T-helper 1 cell treated with Interleukin-12 subunit alpha and Interleukin-12 subunit beta and Interleukin-4 antibody, amounts not matched to agents 30 μg/mL and 1 μg/mL, for 36 hours (primary cell): Measurements from ENCODE around the gene HOMEZ.

Source experiments
- H3K27ac Mint-ChIP-seq: one replicate; pipeline ENCODE4 v1.8.0; 2021; ENCODE audit warnings: mild to moderate bottlenecking, mixed read lengths
- H3K27me3 Mint-ChIP-seq: one replicate; pipeline ENCODE4 v1.8.0; 2021; ENCODE audit warnings: low read depth, mixed read lengths
- H3K36me3 Mint-ChIP-seq: one replicate; pipeline ENCODE4 v1.8.0; 2021; ENCODE audit warnings: low read depth, mixed read lengths
- H3K4me1 Mint-ChIP-seq: one replicate; pipeline ENCODE4 v1.8.0; 2021; ENCODE audit warnings: low read depth, mixed read lengths
- H3K4me3 Mint-ChIP-seq: one replicate; pipeline ENCODE4 v1.8.0; 2021; ENCODE audit warnings: mild to moderate bottlenecking, moderate library complexity, mixed read lengths
- H3K9me3 Mint-ChIP-seq: one replicate; pipeline ENCODE4 v1.8.0; 2021; ENCODE audit warnings: mixed read lengths

The HOMEZ gene

GRCh38 chr14:23320584-23321571 is 34.9 kb upstream of the HOMEZ start, which contains the start of gene PABPN1:
PABPN1 (plus strand) TSS chr14:23321457; CDS start chr14:23321470, 13 bp downstream.
- no peaks in the 10 kb centered on the region for H3K27me3 Mint-ChIP-seq

GRCh38 chr14:23319746-23320583 is 34.0 kb upstream of the HOMEZ start:
- peaks cover 10% of the 10 kb centered on the region for H3K9me3 Mint-ChIP-seq
- no peaks in the 10 kb centered on the region for H3K27me3 Mint-ChIP-seq
- H3K4me1 Mint-ChIP-seq = peaks cover 30% of the 10 kb centered on the region
- H3K4me3 Mint-ChIP-seq = peak overlapping the region; percentile 85
- peak overlapping the region; percentile 97 for H3K27ac Mint-ChIP-seq
- peaks cover 32% of the 10 kb centered on the region for H3K36me3 Mint-ChIP-seq

More at GRCh38 chr14:23320584-23321571, 34.9 kb upstream of the HOMEZ start, which contains the start of gene PABPN1:
- peak within 1 kb of the TSS; percentile 97 for H3K27ac Mint-ChIP-seq
- peaks cover 10% of the 10 kb centered on the region for H3K9me3 Mint-ChIP-seq
- peaks cover 30% of the 10 kb centered on the region for H3K4me1 Mint-ChIP-seq
- peak within 1 kb of the TSS; percentile 86 for H3K4me3 Mint-ChIP-seq
- H3K36me3 Mint-ChIP-seq = peaks cover 35% of the 10 kb centered on the region

- H3K4me1 Mint-ChIP-seq = peaks cover 15% of the 10 kb centered on the region
- peaks cover 10% of the 10 kb centered on the region for H3K9me3 Mint-ChIP-seq
- peaks cover 7% of the 10 kb centered on the region for H3K27me3 Mint-ChIP-seq
- peaks cover 10% of the 10 kb centered on the region for H3K36me3 Mint-ChIP-seq
- no peak overlapping the region for H3K27ac Mint-ChIP-seq
- no peak overlapping the region for H3K4me3 Mint-ChIP-seq
These were observed 30.4 kb upstream of the HOMEZ start for GRCh38 chr14:23316300-23316699.

GRCh38 chr14:23310546-23310945 is 24.6 kb upstream of the HOMEZ start:
- Mint-ChIP-seq H3K9me3 (no peaks in the 10 kb centered on the region), H3K4me3 (no peak overlapping the region), H3K27ac (no peak overlapping the region), H3K36me3 (peaks cover 3% of the 10 kb centered on the region), H3K4me1 (peaks cover 16% of the 10 kb centered on the region), H3K27me3 (peaks cover 14% of the 10 kb centered on the region)

- Mint-ChIP-seq H3K9me3 (no peaks in the 10 kb centered on the region), H3K4me1 (peaks cover 16% of the 10 kb centered on the region), H3K36me3 (peaks cover 3% of the 10 kb centered on the region), H3K27ac (no peak overlapping the region), H3K27me3 (peaks cover 14% of the 10 kb centered on the region), H3K4me3 (no peak overlapping the region)
These were observed 23.0 kb upstream of the HOMEZ start for GRCh38 chr14:23308721-23309445.

- H3K36me3 Mint-ChIP-seq = peaks cover 3% of the 10 kb centered on the region
- H3K4me3 Mint-ChIP-seq = no peak overlapping the region
- H3K27me3 Mint-ChIP-seq = peaks cover 14% of the 10 kb centered on the region
- no peak overlapping the region for H3K27ac Mint-ChIP-seq
- no peaks in the 10 kb centered on the region for H3K9me3 Mint-ChIP-seq
- H3K4me1 Mint-ChIP-seq = peaks cover 19% of the 10 kb centered on the region
These were observed 22.0 kb upstream of the HOMEZ start for GRCh38 chr14:23307687-23308644.

DNA sequence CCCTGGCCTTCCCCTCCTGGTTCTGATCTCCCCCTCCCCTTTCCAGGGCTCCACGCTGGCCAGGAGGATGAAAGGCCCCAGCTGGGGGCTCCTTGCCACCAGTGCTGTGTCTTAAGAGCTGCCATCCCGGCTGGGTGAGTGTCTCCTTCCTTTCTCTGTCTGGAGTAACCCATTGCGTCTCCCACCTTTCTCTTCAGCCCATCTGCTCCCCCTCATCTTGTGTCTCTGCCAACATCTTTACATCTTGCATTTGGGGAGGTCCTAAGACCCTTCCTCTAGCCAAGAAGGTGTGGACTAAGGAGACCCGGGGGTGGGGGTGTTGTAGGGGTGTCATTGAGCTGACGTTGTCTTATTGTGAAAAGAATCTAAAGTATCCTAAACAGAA is 21.2 kb upstream of the HOMEZ start:
- peaks cover 8% of the 10 kb centered on the region for H3K27me3 Mint-ChIP-seq
- H3K4me1 Mint-ChIP-seq = peaks cover 21% of the 10 kb centered on the region
- peak overlapping the region; percentile 47 for H3K27ac Mint-ChIP-seq
- peaks cover 3% of the 10 kb centered on the region for H3K36me3 Mint-ChIP-seq
- no peaks in the 10 kb centered on the region for H3K9me3 Mint-ChIP-seq
- peak overlapping the region; percentile 76 for H3K4me3 Mint-ChIP-seq

GRCh38 chr14:23306412-23307145 is 20.6 kb upstream of the HOMEZ start, which contains the start of gene BCL2L2:
BCL2L2 (plus strand) TSS chr14:23306833; CDS start chr14:23307768, 935 bp downstream.
- Mint-ChIP-seq H3K4me1 (peaks cover 21% of the 10 kb centered on the region), H3K9me3 (no peaks in the 10 kb centered on the region), H3K36me3 (peaks cover 3% of the 10 kb centered on the region), H3K4me3 (peak within 1 kb of the TSS; percentile 76), H3K27ac (peak within 1 kb of the TSS; percentile 47), H3K27me3 (peaks cover 6% of the 10 kb centered on the region)

DNA sequence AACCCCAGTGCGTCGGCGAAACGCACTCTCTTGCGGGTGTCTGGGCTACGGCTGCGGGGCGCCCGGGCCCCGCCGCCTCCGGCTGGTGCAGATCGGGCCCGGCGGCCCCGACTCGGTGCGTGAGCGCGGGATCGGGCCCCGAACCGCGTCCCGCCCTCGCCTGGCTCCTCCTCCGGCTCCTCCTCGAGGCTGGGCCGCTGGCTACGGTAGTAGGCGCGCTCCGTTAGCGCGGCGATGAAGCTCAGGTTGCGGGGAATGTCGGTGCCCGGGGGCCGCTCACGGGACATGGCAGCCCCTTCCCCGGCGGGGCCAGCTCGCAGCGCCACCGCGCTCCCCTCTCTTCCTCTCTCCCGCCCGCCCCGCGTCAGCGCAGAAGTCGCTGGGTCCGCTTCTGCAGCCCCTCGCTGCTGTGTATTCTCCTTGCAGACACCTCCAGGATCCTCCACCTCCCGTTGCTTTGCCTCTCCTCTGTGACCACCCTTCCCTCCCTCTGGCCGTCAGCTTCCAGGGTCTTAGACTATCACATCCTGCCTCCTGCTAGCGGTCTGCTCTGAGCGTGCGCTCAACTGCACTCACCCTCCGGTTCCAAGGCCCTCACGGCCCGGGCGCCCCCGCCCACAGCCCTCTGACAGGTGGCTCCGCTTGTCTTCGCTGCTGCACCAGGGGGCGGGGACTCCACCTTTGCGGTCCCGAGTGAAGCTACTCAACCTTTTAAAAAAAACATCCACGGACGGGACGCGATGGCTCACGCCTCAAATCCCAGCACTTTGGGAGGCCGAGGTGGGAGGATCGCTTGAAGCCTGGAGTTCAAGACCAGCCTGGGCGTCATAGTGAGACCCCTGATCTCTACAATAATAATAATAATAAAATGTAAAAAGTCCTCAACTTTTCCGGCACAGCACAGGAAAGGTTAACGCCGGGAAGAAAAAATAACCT is 16.6 kb upstream of the HOMEZ start, which contains the start of gene PPP1R3E:
PPP1R3E (minus strand) TSS at position 570 of the 936 bp plus-strand sequence; CDS start at position 287, 283 bp downstream.
- Mint-ChIP-seq H3K27me3 (peaks cover 5% of the 10 kb centered on the region), H3K36me3 (peaks cover 4% of the 10 kb centered on the region), H3K27ac (peak within 1 kb of the TSS; percentile 100), H3K4me1 (peaks cover 25% of the 10 kb centered on the region), H3K9me3 (no peaks in the 10 kb centered on the region), H3K4me3 (peak within 1 kb of the TSS; percentile 100)

DNA sequence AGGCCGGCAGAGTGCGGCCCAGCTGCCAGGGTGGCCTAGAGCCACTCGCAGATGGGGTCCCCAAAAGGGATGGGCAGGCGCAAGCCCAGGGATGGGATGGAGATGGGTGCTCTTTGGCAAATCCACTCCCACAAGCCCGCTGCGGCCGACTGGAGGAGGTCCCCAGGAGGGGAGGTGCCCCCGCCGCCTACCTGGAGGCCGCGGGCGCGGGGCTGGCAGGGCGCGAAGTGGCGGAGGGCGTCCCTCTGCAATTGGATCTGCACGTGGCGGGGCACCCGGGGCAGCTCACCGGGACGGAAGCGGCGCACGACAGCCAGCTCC is 16.0 kb upstream of the HOMEZ start:
- H3K36me3 Mint-ChIP-seq = peaks cover 7% of the 10 kb centered on the region
- peak overlapping the region; percentile 96 for H3K27ac Mint-ChIP-seq
- peaks cover 23% of the 10 kb centered on the region for H3K4me1 Mint-ChIP-seq
- no peaks in the 10 kb centered on the region for H3K27me3 Mint-ChIP-seq
- peak overlapping the region; percentile 89 for H3K4me3 Mint-ChIP-seq
- H3K9me3 Mint-ChIP-seq = no peaks in the 10 kb centered on the region

- peak overlapping the region; percentile 96 for H3K27ac Mint-ChIP-seq
- peaks cover 7% of the 10 kb centered on the region for H3K36me3 Mint-ChIP-seq
- peak overlapping the region; percentile 93 for H3K4me3 Mint-ChIP-seq
- H3K9me3 Mint-ChIP-seq = no peaks in the 10 kb centered on the region
- H3K27me3 Mint-ChIP-seq = no peaks in the 10 kb centered on the region
- H3K4me1 Mint-ChIP-seq = peaks cover 23% of the 10 kb centered on the region
These were observed 15.5 kb upstream of the HOMEZ start for GRCh38 chr14:23301288-23301968.
